Measurements from ENCODE around the gene C6orf52. TPM values are rescaled to one million over a fixed set of nuclear protein-coding genes. Genes with fewer than 3 reads are reported as not detected.

Gene C6orf52
- total and polyA plus RNA-seq, 2 of the 13 experiments (the other 11 are each of a cell fraction or from before 2014, with no cell fraction given), result 0.50 to 0.53 TPM

DNA sequence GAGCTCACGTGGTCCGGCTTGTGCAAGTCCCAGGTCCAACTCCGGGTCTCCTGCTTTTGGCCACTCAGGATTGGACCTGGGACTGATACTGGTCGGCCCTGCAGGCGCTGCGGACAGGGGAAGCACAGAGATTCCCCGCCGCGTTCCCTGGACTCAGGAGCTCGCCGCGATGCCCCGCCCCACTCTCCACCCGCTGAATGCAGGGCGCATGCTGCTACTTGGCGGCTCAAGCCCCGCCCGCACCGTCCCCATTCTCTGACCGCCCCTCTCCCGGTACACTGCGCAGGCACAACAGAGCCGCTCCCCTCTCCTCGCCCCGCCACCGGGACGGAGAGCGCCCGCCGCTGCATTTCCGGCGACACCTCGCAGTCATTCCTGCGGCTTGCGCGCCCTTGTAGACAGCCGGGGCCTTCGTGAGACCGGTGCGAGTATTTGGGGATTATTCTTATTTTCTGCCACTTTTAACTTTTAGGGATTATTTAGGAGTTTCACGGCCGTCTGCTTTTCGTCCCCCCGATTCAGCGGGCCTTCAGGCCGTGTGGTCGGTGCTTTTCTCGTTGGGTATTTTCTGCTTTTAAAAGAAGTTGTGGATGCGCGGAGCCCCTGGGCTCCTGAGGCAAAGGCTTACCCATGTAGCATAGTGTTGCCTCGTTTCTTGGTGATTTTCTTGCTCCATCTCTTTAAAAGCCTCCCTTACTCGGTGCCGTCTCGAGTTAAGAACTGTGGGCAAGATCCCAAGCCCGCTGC, 28.6 kb upstream of the C6orf52 start, which contains the start of gene TMEM14C (continued):
- TF ChIP-seq, protein P1, sequence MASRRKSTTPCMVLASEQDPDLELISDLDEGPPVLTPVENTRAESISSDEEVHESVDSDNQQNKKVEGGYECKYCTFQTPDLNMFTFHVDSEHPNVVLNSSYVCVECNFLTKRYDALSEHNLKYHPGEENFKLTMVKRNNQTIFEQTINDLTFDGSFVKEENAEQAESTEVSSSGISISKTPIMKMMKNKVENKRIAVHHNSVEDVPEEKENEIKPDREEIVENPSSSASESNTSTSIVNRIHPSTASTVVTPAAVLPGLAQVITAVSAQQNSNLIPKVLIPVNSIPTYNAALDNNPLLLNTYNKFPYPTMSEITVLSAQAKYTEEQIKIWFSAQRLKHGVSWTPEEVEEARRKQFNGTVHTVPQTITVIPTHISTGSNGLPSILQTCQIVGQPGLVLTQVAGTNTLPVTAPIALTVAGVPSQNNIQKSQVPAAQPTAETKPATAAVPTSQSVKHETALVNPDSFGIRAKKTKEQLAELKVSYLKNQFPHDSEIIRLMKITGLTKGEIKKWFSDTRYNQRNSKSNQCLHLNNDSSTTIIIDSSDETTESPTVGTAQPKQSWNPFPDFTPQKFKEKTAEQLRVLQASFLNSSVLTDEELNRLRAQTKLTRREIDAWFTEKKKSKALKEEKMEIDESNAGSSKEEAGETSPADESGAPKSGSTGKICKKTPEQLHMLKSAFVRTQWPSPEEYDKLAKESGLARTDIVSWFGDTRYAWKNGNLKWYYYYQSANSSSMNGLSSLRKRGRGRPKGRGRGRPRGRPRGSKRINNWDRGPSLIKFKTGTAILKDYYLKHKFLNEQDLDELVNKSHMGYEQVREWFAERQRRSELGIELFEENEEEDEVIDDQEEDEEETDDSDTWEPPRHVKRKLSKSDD (CRISPR knock-in tag; IDR thresholded peaks at IDR 0.05; ENCODE audit: low read depth), result 0 out of 2 replicates have a peak, but pooled peaks have one; percentile 57
- TF ChIP-seq, protein P2, sequence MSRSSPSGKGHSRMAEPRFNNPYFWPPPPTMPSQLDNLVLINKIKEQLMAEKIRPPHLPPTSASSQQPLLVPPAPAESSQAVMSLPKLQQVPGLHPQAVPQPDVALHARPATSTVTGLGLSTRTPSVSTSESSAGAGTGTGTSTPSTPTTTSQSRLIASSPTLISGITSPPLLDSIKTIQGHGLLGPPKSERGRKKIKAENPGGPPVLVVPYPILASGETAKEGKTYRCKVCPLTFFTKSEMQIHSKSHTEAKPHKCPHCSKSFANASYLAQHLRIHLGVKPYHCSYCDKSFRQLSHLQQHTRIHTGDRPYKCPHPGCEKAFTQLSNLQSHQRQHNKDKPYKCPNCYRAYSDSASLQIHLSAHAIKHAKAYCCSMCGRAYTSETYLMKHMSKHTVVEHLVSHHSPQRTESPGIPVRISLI (CRISPR knock-in tag; IDR thresholded peaks at IDR 0.05; ENCODE audit: borderline replicate concordance), result peak; percentile 74; the same call in 1 of the 2 replicates
- TF ChIP-seq, protein P3, sequence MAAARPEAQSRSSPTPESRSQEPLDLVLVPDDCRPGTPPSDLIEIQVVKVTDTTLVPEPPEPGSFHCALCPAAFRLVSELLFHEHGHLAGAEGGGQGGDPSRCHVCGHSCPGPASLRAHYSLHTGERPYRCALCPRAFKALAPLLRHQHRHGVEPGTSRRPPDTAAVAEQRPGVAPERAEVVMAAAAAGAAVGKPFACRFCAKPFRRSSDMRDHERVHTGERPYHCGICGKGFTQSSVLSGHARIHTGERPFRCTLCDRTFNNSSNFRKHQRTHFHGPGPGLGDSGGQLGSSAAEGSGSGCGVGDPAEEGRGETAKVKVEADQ (CRISPR knock-in tag; IDR thresholded peaks at IDR 0.05; ENCODE audit: borderline replicate concordance), result peak; percentile 86
- TF ChIP-seq HOXA5 (CRISPR knock-in tag; IDR thresholded peaks at IDR 0.05) (peak; percentile 87), MIXL1 (CRISPR knock-in tag; IDR thresholded peaks at IDR 0.05) (peak; percentile 67; the same call in 1 of the 2 replicates), HIVEP1 (CRISPR knock-in tag; IDR thresholded peaks at IDR 0.05) (peak; percentile 98), ZNF841 (CRISPR knock-in tag; IDR thresholded peaks at IDR 0.05; ENCODE audit: borderline replicate concordance) (no peak), RARG (CRISPR knock-in tag; IDR thresholded peaks at IDR 0.05; ENCODE audit: low read depth) (0 out of 2 replicates have a peak, but pooled peaks have one; percentile 89), SALL1 (CRISPR knock-in tag; IDR thresholded peaks at IDR 0.05) (peak; percentile 97), ZFY (CRISPR knock-in tag; IDR thresholded peaks at IDR 0.05) (peak; percentile 84), ZBTB38 (CRISPR knock-in tag; IDR thresholded peaks at IDR 0.05) (peak; percentile 90), PRMT3 (CRISPR knock-in tag; IDR thresholded peaks at IDR 0.05; ENCODE audit: borderline replicate concordance, low read depth) (no peak), ZEB1 (IDR thresholded peaks at IDR 0.05; ENCODE audit: insufficient replicate concordance, low read depth) (peak; percentile 31), ZNF496 (CRISPR knock-in tag; IDR thresholded peaks at IDR 0.05; ENCODE audit: insufficient replicate concordance) (no peak), ZNF224 (CRISPR knock-in tag; IDR thresholded peaks at IDR 0.05) (0 out of 2 replicates have a peak, but pooled peaks have one; percentile 28), PAX8 (CRISPR knock-in tag; IDR thresholded peaks at IDR 0.05; ENCODE audit: borderline replicate concordance) (peak; percentile 39; the same call in 1 of the 2 replicates), ZNF768 (CRISPR knock-in tag; IDR thresholded peaks at IDR 0.05) (peak; percentile 93), ARNT2 (CRISPR knock-in tag; IDR thresholded peaks at IDR 0.05; ENCODE audit: low read depth) (peak; percentile 97)
- TF ChIP-seq, protein P4, sequence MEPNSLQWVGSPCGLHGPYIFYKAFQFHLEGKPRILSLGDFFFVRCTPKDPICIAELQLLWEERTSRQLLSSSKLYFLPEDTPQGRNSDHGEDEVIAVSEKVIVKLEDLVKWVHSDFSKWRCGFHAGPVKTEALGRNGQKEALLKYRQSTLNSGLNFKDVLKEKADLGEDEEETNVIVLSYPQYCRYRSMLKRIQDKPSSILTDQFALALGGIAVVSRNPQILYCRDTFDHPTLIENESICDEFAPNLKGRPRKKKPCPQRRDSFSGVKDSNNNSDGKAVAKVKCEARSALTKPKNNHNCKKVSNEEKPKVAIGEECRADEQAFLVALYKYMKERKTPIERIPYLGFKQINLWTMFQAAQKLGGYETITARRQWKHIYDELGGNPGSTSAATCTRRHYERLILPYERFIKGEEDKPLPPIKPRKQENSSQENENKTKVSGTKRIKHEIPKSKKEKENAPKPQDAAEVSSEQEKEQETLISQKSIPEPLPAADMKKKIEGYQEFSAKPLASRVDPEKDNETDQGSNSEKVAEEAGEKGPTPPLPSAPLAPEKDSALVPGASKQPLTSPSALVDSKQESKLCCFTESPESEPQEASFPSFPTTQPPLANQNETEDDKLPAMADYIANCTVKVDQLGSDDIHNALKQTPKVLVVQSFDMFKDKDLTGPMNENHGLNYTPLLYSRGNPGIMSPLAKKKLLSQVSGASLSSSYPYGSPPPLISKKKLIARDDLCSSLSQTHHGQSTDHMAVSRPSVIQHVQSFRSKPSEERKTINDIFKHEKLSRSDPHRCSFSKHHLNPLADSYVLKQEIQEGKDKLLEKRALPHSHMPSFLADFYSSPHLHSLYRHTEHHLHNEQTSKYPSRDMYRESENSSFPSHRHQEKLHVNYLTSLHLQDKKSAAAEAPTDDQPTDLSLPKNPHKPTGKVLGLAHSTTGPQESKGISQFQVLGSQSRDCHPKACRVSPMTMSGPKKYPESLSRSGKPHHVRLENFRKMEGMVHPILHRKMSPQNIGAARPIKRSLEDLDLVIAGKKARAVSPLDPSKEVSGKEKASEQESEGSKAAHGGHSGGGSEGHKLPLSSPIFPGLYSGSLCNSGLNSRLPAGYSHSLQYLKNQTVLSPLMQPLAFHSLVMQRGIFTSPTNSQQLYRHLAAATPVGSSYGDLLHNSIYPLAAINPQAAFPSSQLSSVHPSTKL (CRISPR knock-in tag; IDR thresholded peaks at IDR 0.05), result peak; percentile 73
- TF ChIP-seq, protein P5, sequence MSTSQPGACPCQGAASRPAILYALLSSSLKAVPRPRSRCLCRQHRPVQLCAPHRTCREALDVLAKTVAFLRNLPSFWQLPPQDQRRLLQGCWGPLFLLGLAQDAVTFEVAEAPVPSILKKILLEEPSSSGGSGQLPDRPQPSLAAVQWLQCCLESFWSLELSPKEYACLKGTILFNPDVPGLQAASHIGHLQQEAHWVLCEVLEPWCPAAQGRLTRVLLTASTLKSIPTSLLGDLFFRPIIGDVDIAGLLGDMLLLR (CRISPR knock-in tag; IDR thresholded peaks at IDR 0.05), result no peak
